NCI-H460 (cell line): ENCODE measurements around the gene RNF208. TPM values are rescaled to one million over a fixed set of nuclear protein-coding genes. Genes with fewer than 3 reads are reported as not detected.
A peak's percentile ranks its signal among the peaks of the same experiment; 100 is the strongest.
"Not testable (repeated sequence)": the region's sequence is repeated elsewhere in the genome, so short reads cannot be mapped to it uniquely, and the experiment has no call there.

ENCODE experiments used
- DNase-seq: peaks from one replicate; pipeline ENCODE4 v3.0.0-alpha.2; 2016; ENCODE audit warnings: low read depth; ENCODE audit errors: extremely low read depth
- total RNA-seq: library from RNA; depleted of rRNA; stranded (reverse); fragments of >200 nt; shearing (Covaris generic); gene quantifications from 2 replicates; pipeline ENCODE4 v1.2.3, GENCODE V29; 2014

The RNF208 gene
- total RNA-seq, 1 experiment from 2014 or later: 0.37 TPM

DNA sequence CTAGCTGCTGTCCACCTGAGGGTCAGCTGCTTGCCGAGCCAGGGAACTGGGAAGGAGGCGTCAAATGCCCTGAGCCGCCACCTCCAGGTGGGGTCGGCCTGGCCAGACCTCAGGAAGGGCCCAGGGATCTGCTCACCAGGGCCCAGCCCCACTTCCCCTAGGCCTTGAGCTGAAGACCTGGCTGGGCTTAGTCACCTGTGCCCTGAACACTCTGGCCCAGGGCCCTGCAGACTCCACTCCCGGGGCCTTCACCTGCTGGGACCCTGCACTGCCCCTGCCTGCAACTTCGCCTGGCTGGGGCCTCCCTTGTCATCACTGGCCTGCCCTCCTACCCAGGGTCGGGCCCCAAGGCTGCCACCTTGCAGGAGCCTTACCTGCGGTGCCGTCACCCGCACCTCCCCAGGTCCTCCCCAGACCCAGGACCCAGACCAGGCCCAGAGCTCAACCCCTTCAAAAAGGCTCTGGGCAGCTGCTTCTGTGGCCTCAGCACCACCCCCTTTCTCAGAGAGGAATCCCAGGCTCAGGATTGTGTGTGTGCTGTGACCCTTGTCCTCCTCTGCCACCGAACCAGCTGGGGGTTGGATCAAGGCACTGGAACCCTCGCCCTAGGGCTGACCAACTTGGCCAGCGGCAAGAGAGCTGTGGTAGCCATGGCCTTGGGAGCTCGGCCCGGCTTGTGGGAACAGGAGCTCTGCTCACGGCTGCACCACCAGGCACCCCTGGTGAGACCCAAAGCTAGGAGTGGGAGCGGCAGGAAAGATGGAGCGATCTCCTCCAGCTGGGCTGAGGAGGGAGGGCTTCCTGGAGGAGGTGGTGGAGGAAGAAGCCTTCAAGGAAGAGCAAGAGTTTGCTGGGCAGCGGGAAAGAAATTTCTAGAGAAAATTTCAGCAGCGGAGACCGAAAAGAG lies 31.9 kb upstream of the RNF208 start:
- DNase-seq: no peak

DNA sequence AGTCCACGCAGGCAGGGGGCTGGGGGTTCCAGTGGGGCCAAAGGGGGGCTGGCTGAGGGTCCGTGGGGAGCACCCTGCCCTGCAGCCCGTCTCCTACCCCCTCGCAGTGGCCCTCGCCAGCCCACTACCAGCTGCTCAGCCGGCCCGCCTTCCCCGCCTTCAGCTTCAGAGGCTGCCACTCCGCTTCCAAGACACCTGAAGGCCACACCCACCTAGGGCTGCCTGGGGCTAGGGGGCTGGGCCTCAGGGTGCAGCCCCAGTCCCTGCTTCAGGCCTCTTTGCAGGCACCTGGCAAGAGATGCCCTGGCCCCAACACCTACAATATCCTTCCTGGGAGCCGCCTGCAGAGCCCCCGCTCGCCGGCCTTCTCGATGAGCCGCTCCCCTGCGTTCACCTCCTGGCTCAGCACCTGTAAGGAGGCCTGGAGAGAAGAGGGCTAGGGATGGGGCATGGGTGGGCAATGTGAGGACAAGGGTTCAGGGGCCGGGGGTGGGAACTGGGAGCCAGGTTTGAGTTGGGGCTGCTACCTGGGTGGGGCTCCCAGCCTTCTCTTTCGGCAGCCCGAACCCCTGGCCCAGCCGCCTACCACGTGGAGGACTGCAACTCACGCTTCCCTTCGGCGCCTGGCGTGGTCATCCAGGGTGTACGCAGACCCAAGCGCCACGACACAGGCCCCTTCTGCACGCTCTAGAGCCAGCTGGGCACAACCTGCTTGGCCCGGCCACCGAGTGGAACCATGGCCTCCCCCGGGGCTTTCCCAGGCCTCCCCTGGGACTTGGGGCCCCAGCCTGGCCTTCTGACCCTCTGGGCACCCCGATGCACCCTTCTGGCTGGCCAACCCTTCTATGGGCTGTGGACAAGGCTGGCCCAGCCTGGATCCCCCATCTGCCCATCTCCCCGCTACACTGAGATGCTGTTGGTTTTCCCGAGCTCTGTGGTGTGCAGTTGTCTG lies 30.8 kb upstream of the RNF208 start:
- DNase-seq: no peak

DNA sequence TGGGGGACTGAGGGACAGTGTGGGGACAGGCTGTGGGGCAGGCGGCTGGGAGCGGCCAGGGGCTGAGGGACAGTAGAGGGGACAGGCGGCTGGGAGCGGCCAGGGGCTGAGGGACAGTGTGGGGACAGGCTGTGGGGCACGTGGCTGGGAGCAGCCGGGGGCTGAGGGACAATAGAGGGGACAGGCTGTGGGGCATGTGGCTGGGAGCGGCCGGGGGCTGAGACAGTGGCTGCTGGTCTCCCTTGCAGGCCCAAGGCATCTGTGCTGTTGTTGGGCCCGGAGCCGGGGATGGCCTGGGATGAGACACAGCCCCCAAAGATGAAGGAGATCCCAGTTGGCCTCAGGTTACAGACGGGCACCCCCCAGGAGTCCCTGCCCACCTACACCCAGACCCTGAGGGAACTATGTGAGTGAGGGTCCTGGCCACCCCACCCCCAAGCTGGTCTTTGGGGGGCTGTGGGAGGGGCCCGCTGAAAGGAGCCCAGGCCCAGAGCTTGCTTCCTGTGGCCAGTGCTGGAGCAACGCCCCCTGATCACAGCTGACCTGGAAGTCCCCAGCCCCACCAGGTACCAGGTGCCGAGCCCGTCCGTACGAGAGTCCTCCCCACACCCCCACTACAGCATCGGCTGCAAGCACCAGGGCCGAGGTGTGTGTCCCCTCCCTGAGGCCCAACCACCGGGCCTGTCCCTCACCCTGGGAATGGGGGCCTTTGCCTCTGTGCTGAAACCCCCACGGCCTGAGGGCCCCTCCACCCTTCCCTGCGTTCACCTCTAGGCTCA lies 29.6 kb upstream of the RNF208 start:
- no peak for DNase-seq

DNA sequence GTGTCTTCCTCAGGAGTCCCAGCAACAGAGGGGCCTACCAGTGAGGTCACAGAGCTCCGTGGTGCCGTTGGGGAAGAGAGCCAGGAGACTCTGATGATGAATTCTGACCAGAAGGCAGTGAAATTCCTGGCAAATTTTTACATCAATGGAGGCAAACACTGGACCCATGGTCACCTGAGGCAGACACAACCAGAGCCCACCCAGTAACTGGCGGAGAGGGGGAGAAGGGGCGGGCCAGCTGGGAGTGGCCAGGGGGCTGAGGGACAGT lies 29.1 kb upstream of the RNF208 start, which contains the start of gene STPG3:
STPG3 (plus strand) TSS at position 93 of the 268 bp plus-strand sequence; CDS start at position 94, 1 bp downstream.
- no peak for DNase-seq

DNA sequence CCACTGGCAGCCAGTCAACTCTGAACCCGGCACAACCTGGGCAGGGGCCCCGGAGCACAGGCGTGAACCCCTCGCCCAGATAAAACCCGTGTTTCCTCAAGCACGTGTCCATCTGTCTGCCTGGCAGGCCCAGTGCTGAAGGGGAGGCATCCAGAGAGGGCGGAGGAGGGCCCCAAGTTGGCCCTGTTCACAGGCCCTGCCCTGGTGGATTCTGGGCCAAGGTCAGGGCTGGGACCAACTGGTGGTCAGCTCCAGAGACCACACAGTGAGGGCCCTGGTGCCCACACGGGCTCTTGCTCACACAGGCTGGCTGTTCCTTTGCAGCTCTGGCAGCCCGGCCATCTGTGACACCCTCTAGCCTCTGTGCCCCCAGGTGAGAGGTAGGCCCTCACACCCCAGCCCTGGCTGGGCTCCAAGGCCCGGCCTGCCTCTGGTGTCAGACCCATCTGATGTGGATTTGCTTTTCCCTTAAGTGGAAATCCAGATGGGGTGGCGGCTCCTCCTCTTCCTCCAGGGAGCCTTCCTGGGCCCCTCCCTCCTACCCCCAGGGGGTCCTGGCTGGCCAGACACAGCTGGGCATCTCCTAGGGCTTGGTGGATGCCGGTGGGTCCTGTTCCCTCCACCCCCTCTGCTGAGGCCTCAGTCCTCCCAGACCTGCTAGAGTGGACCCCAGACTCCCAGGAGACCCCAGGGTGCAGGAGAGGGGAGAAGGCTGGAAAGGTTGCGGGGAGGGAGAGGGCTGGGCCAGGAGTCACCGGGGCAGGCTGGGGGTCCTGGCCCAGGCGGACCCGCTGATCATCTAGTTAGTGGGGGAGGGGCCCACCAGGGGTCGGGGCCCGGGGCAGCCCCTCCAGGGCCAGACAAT lies 28.5 kb upstream of the RNF208 start:
- DNase-seq: no peak

DNA sequence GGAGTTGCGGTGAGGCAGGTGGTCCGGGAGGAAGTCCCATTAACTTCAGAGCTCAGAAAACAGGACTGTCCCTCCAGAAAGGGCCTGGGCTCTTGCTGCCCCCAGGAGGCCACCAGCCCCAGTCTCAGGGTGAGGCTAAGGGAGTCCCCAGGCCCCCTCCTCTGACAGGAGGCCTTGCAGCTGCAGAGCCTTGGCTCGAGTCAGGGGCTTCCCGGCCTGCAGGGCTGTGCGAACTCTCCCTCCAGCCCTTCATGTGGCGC lies 25.8 kb upstream of the RNF208 start:
- no peak for DNase-seq

DNA sequence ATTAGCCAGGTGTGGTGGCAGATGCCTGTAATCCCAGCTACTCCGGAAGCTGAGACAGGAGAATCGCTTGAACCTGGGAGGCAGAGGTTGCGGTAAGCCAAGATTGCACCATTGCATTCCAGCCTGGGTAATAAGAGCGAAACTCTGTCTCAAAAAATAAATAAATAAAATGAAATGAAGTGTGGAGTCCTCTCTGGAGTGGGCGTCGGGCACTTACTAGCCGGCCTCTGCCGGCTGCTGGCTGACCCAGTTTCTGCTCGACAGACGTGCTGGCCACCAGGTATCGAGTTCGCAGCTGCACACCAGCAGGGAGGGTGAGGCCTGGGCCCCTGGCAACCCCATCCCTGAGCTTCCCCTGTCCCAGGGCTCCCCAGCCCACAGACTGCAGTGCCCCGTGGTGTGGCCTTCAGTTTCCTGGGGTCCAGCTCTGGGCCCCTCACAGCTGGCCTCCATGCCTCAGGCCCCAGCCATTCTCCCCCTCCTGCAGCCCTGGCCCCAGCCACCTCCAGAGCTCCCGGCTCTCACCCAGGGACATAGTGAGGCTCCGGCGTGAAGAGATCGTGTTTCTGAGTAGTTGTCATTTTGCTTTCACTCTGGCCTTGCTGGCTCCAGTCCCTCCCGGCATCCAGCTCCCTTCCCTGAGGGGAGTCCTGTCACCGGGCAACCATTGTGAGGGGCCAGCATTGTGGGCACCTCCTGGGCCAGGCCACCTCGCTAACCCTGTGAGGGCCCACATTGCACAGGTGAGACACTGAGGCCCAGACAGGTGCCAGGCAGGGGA lies 25.3 kb upstream of the RNF208 start:
- no peak for DNase-seq

DNA sequence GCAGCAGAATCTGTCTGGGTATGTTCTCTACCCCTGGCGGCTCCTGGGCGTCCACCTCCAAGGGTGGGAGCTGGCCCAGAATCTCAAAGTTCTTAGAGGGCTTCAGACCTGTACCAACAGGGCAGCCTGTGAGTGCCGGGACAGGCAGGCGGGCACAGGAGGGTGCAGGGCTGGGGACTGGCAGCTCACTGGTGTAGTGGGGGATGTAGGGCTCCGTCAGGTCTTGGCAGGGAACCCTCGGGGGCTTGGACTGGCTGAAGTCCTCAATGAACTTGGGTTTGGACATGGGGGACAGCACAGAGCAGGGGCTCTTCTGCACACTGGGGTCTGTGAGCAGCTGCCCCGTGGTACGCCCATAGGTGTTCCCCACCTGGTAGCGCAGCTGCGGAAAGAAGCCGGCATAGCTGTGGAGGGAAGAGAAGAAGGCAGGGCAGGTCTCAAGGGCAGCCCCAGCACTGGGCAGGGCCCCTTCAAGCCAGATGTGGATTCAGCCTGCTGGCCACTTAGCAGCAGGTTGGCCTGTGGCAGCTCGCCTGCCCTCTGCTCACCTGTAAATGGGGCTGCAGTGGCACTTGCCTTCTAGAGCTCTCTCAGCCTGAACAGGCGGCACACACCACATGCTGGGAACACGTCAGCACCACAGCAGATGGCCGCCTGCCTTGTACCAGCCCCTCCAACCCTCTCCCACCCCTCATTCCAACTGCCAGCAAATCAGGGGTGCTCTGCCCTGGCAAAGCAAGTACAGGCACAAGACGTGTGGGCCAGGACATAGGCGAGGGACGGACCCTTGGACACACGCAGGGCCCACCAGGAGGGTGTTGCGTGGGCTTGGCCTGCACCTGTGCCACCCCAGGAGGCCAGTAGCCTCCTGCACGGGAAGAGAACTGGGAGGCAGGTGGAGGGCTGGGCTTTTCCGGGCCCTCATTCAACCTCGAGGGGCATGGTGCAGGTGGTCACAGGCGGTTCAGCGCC lies 23.7 kb upstream of the RNF208 start:
- no peak for DNase-seq

DNA sequence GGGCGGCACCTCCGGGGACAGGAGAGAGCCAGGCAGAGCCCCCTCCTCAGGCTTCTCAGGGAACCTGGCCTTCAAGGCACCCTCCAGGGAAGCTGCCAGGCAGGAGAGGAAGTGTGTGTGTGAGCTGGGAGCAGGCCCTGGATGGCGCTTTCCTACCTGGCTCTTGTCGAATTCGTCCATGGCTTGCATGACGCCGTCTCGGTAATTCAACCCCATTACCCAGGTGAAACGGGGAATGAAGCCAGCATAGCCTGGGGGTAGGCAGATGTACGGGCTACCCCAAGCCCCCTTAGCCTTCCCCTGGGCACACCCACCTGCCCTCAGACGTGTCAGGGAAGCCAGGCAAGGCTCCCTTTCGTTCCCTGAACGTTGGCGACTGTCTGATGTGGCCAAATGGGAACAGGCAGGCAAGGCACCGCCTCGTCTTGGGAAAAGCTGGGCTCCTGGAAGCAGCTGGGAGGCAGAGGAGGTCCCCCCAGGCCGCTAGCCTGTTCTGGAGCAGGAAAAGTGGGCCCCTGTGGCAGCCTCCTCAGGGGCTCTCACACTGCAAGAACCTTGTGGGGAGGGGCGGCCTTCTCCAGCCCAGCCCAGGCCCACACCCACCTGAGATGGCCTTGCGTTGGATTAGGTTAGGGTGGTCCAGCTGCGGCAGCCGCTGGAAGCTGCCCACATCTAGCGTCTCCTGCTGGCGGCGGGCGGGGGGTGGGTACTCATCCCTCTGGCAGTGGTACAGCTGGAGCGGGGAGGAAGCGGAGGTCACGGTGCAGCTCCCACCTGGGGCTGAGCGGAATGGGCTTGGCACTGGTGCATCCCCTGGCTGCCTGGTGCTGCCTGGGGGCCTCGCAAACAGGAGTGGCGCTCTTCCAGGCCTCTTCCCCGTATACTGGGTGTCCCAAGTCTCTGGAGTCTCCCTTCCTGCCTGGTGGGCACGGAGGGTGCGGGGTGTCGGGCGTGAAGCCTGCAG lies 22.7 kb upstream of the RNF208 start:
- DNase-seq: no peak

DNA sequence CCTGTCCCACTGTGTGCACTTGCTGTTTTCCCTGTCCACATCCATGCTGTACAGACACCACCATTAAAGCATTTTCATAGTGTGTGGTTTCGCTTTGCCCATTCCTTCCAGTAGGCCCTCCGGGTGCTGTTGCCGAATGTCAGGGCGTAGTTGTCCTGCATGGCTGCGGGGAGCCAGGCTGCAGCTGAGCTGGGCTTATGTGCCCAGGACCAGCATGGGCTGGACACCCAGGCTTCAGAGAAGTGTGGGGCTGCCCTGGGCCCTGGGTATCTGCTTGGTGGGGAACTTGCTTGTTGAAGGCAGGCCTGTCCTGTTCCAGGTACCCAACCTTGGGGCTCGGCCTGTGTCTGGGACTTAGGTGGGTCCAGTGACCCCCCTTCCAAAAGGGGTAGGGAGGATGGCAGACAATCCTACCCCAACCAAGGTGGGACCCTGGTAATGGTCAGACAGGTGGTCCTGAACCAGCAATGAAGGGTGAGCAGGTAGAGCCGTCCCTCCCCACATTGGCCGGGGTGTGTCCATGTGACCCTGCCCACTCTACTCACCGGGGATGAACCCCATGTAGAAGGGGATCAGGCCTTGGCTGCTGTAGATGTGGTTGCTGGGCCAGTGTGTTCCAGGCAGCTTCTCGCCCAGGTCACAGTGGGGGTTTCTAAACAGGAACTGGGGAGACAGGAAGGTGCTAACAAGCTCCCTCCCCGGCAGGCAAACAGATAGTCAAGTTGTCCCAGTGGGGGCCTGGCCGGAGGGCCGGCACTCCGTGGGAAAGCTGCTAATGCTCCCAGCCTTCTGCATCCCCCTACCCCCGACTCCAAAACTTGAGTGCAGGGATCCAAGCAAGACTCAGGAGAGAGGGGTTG lies 21.8 kb upstream of the RNF208 start:
- no peak for DNase-seq

DNA sequence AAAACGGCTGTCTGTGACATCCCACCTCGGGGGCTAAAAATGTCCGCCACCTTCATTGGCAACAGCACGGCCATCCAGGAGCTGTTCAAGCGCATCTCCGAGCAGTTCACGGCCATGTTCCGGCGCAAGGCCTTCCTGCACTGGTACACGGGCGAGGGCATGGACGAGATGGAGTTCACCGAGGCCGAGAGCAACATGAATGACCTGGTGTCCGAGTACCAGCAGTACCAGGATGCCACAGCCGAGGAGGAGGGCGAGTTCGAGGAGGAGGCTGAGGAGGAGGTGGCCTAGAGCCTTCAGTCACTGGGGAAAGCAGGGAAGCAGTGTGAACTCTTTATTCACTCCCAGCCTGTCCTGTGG lies 21.2 kb upstream of the RNF208 start:
- DNase-seq: not testable (repeated sequence)

DNA sequence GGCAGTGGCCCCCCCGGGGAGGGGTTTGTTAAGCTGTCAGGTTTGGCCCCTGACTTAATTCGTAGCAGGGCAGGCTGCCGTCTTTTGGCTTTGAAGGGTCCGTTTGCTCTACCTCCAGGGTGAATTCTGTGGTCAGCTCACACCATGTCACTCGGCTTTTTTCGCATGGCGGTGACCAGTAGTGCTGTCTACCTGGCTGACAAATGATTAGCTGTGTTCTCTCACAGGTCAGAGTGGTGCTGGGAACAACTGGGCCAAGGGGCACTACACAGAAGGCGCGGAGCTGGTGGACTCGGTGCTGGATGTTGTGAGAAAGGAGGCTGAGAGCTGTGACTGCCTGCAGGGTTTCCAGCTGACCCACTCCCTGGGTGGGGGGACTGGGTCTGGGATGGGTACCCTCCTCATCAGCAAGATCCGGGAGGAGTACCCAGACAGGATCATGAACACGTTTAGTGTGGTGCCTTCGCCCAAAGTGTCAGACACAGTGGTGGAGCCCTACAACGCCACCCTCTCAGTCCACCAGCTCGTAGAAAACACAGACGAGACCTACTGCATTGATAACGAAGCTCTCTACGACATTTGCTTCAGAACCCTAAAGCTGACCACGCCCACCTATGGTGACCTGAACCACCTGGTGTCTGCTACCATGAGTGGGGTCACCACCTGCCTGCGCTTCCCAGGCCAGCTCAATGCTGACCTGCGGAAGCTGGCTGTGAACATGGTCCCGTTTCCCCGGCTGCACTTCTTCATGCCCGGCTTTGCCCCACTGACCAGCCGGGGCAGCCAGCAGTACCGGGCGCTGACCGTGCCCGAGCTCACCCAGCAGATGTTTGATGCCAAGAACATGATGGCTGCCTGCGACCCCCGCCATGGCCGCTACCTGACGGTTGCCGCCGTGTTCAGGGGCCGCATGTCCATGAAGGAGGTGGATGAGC lies 20.5 kb upstream of the RNF208 start:
- DNase-seq: no peak

DNA sequence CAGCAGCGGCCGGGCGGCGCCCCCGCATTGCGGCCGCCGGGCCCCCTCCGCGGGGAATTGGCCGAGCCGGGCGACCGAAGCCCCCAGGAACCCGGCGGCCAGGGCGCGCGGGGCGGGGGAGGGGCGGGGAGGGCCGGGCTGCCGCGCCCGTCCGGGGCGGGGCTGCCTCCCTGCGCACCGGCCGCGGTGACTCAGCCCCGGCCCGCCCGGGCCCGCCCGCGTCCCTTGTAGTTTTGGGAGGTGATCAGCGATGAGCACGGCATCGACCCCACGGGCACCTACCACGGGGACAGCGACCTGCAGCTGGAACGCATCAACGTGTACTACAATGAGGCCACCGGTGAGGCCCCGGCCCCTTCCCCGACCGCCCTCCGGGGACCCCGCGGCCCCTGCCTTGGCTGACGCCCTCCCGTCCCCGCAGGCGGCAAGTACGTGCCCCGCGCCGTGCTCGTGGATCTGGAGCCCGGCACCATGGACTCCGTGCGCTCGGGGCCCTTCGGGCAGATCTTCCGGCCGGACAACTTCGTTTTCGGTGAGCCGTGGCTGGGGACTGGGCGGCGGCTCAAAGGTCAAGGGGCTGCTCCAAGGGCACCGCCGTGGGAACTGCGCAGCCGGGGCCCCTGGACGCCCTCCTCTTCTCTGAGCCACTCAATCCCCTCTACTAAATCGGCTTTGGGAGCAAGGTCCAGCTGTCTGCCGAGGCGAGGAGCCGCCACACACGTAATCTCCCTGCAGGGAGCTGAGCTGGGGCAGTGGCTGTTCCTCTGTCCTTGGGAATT lies 19.6 kb upstream of the RNF208 start:
- DNase-seq: peak; percentile 55

DNA sequence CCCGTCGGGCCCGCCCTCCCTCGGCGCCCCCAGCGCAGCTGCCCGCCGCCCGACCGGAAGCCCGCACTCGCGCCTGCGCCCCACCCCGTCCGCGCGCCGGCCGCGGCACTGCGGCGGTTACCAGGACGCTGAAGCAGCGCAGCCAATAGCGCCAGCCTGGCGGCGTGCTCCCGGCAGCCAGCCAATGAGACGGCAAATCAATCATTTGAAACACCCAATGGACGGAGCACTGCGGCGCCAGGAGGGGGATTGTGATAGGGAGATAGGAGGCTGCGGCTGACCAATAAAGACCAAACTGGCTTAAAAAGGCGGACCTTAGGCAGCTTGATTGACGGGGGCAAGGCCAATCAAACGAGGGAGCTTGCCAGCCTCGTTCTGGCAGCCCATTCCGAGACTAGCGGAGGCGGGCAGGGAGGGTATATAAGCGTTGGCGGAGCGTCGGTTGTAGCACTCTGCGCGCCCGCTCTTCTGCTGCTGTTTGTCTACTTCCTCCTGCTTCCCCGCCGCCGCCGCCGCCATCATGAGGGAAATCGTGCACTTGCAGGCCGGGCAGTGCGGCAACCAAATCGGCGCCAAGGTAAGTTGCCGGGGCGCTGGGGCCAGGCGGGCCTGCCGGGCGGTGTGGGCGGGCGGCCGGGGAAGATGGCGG lies 18.9 kb upstream of the RNF208 start, which contains the start of gene TUBB4B:
TUBB4B (plus strand) TSS at position 447 of the 649 bp plus-strand sequence; CDS start at position 521, 74 bp downstream.
- DNase-seq: peak; percentile 100
